GM18519 (cell line): ENCODE results near the gene FOXK2.
"Not testable (repeated sequence)": the region's sequence is repeated elsewhere in the genome, so short reads cannot be mapped to it uniquely, and the experiment has no call there.

ENCODE experiments used
- ATAC-seq: cut with Tn5 transposase; IDR thresholded peaks from one replicate; pipeline ENCODE4 v1.9.1; 2021; ENCODE audit warnings: mild to moderate bottlenecking, moderate library complexity; ENCODE audit not compliant: unreplicated experiment, low FRiP score

The FOXK2 gene

GRCh38 chr17:82528484-82529265 lies 9.1 kb downstream of the FOXK2 start:
- ATAC-seq, result no peak

- no peak for ATAC-seq
These were observed 10.4 kb downstream of the FOXK2 start for GRCh38 chr17:82529914-82530300.

GRCh38 chr17:82531431-82531881 lies 11.9 kb downstream of the FOXK2 start:
- ATAC-seq, result no peak

GRCh38 chr17:82534401-82534812 lies 14.9 kb downstream of the FOXK2 start:
- ATAC-seq, result no peak

GRCh38 chr17:82536512-82537201 lies 17.1 kb downstream of the FOXK2 start:
- ATAC-seq, result no peak

GRCh38 chr17:82537228-82537627 lies 17.7 kb downstream of the FOXK2 start:
- not testable (repeated sequence) for ATAC-seq

- ATAC-seq, result not testable (repeated sequence)
These were observed 19.5 kb downstream of the FOXK2 start for GRCh38 chr17:82539076-82539475.

- no peak for ATAC-seq
These were observed 22.9 kb downstream of the FOXK2 start for GRCh38 chr17:82542439-82542838.

- no peak for ATAC-seq
These were observed 25.0 kb downstream of the FOXK2 start for GRCh38 chr17:82544431-82545070.

GRCh38 chr17:82545071-82545462 lies 25.5 kb downstream of the FOXK2 start:
- no peak for ATAC-seq

GRCh38 chr17:82547981-82548380 lies 28.4 kb downstream of the FOXK2 start:
- no peak for ATAC-seq

- ATAC-seq, result no peak
These were observed 29.3 kb downstream of the FOXK2 start for GRCh38 chr17:82548681-82549303.

GRCh38 chr17:82551779-82552457 lies 32.4 kb downstream of the FOXK2 start:
- ATAC-seq, result no peak

GRCh38 chr17:82552580-82552979 lies 33.0 kb downstream of the FOXK2 start:
- ATAC-seq, result no peak

GRCh38 chr17:82553210-82553930 lies 33.8 kb downstream of the FOXK2 start:
- ATAC-seq, result no peak

- ATAC-seq, result not testable (repeated sequence)
These were observed 38.0 kb downstream of the FOXK2 start for GRCh38 chr17:82557510-82557909.

- ATAC-seq, result no peak
These were observed 40.2 kb downstream of the FOXK2 start for GRCh38 chr17:82559566-82560251.

GRCh38 chr17:82560252-82560642 lies 40.7 kb downstream of the FOXK2 start:
- no peak for ATAC-seq

GRCh38 chr17:82560802-82561428 lies 41.4 kb downstream of the FOXK2 start:
- ATAC-seq, result no peak
